Measurements from ENCODE around the gene AVP.

DNA sequence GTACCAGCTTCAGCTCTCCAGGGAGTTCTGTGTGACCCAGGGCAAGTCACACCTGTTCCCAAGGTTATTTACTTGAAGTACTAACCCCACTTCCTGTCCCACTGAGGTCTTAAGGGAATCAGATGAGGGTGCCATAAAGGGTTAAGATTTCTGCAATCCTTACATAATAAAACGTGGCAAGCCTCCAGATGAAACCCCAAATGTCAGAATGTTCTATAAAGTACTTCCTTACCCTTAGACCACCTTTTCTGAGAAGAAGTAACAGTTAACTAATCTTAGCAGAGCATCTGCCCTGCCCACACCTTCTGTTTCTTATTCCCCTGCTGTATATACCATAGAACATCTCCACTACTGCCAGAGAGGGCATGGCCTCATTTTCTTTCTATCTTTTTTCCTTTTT, 6.0 kb upstream of the AVP start:
- TF ChIP-seq CTCF (IDR thresholded peaks at IDR 0.05), result no peak
- no peak for TF ChIP-seq POLR2A (IDR thresholded peaks at IDR 0.05)
